AG09319 (cell line): ENCODE measurements around the gene RAD51B.

Experiments
- DNase-seq: peaks from one replicate; pipeline ENCODE4 v3.0.0-alpha.2; 2010; ENCODE audit warnings: low read depth; ENCODE audit errors: extremely low read depth
- TF ChIP-seq, protein P1 (sequence below): IDR thresholded peaks from 2 replicates; pipeline ENCODE4 v1.5.1; 2011; ENCODE audit warnings: low read depth, mild to moderate bottlenecking, inconsistent platforms, low read length, moderate library complexity

The RAD51B gene

DNA sequence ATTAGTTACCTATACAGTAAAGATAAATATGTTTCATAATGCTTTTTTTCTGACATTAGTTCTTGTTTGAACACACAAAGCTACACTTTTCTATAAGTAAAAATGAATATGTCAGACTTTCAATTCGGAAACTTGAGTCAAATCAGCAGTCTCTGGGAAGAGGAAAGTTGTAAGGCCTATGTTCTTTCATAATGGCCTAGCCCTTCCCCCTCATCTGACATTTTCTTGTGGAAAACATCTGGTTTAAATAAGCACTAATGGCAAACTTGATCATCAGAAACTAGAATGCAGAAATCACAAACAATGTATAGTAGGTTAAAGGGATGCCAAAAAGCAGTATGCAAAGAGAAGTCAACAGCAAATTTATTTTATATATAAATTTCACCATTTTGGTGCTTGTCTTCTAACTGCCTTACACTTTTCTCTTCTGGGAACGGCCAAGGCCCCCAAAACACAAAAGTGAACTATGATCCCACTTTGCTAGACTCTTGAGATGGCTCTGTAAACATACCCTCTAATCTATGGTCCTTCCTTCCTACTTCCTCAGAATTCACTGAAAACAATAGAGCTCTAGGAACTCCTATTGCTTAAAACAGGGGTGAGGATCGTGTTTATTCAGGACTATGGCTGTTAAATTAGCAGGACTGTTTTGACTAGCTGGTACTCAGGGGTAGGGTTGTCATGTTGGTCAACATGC is 444.1 kb downstream of the RAD51B start:
- no peak for DNase-seq
- TF ChIP-seq, protein P1, sequence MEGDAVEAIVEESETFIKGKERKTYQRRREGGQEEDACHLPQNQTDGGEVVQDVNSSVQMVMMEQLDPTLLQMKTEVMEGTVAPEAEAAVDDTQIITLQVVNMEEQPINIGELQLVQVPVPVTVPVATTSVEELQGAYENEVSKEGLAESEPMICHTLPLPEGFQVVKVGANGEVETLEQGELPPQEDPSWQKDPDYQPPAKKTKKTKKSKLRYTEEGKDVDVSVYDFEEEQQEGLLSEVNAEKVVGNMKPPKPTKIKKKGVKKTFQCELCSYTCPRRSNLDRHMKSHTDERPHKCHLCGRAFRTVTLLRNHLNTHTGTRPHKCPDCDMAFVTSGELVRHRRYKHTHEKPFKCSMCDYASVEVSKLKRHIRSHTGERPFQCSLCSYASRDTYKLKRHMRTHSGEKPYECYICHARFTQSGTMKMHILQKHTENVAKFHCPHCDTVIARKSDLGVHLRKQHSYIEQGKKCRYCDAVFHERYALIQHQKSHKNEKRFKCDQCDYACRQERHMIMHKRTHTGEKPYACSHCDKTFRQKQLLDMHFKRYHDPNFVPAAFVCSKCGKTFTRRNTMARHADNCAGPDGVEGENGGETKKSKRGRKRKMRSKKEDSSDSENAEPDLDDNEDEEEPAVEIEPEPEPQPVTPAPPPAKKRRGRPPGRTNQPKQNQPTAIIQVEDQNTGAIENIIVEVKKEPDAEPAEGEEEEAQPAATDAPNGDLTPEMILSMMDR = no peak

DNA sequence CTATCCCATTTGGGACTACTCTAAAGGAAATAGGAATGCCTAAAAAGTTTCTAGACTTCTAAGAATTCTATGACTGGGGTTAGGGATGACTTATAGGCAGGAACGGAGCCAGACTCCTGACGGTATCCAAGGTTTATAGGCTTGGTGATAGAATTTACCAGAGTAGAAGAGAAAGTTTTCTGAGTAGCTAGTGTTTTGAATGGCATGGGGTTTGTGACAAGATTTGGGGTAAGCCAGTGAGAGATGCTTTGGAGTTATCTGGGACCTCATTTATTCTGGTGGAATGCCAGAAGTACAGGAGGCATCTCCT is 444.6 kb downstream of the RAD51B start:
- TF ChIP-seq, protein P1 = no peak
- DNase-seq = no peak

DNA sequence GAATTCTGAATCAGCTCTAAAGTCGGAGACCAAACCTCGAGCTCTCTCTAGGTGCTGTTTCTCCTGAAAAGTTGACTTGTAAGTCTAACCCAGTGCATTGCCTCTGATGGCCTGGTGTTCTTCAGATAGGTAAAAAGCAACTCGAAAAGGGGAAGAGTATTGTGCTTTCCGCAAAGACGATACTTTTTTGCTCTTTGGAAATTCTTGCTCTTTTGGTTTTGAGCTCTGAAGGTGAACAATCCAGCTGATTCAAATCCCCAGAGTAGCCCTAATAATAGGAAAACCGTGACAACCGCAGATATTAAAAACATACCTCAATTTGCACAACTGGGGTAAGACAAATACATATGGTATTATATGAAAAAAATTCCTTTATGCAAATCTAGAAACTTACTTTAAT is 447.4 kb downstream of the RAD51B start:
- DNase-seq = no peak
- TF ChIP-seq, protein P1 = no peak

DNA sequence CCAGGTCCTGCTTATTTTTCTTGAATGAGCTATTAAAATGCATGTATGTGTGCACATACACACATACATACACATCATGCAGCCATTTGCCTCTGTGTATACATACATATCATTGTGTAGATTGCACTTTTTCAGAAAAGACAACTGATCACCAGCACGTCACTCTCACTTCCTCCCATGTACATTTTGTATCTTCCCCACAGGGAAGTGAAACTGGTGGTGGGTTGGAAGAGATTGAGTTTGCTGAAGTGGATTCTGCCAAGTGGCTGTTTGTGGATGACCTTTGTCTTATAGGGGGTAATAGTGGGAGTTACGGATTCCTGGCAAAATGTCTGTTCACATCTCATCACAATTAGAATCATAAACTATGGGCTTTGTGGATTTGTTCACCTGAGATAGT is 448.6 kb downstream of the RAD51B start:
- TF ChIP-seq, protein P1 = no peak
- no peak for DNase-seq

DNA sequence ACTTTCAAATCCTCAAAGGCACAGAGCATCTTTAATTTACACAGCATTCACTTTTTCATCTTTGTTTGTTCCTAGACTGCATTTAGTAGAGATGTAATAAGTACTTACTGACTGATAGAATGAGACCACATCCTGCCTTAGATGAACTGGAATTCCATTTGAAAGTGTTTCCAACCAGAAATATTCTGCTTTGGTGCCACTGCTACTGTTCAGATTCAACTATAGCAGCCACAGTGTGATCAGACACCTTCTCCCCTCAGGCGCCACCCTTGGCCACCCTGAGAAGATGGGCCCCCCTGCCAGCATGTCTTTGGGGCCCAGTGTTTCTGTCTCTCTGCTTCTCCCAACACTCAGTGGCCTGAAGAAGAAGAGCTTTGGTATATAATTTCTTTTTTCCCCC is 449.1 kb downstream of the RAD51B start:
- TF ChIP-seq, protein P1 = no peak
- no peak for DNase-seq

DNA sequence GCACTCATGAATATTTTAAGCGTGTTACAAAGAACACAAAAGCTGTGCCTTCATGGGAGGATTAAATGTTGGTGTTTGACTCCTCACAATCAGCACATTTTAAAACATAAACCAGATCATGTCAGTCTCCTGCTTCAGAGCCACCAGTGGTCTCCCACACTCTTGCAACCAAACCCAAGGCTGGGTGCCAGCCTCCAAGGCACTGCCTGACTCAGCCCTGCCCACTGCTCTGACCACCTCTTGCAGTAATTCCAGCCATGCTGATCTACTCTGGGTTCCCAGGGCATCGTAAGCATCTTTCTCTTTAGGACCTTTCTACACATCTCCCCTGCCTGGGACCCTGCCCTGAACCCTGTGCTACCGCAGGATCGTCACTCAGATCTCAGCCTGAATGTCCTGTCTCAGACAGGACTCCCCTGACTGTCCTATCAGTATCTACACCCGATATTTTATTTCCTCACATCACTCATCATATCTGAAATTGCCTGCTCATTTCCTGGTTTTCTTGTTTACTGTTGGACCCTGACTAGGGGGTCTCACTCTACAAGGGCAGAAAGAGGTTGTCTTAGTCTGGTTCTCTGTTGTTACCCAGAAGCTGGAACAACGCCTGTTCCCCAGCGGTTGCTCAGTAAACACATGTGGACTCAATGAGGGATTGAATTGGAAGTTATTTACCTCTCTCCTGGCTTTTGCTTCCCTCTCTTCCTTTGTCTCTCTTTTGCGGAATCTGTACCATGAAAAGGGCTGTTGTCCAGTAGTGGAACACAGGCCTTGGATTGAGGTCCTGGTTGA is 449.8 kb downstream of the RAD51B start:
- TF ChIP-seq, protein P1 = no peak
- no peak for DNase-seq

DNA sequence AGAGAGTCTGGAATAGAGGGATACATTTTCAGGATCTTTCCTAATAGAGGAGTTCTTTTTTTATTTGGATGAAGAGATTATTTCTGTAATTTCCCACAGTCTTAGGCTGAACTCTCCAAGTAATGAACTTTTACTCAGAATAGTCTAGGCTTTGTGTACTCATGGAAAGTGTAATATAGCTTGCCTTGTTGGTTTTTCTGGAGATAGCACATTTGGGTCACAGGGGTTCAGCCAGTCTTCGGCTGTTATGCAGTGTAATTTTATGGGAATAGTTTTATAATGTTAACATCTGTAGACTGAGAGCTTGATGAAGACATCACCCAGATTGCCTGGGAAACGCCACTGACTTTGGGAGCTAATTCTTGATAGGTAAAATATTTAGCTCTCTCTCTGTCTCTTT is 450.8 kb downstream of the RAD51B start:
- TF ChIP-seq, protein P1 = no peak
- DNase-seq = no peak
